GM23338 (cell line): ENCODE data around the gene HDAC3. TPM values are rescaled to one million over a fixed set of nuclear protein-coding genes. Genes with fewer than 3 reads are reported as not detected.

Experiments used
- ATAC-seq: fragments of 200-7000 bp; cut with Tn5 transposase; 3 replicates; pipeline ENCODE4 v1.9.1; 2020
- DNase-seq: peaks from one replicate; pipeline ENCODE4 v3.0.0-alpha.2; 2015; ENCODE audit warnings: low spot score
- H2AFZ ChIP-seq: fragments of 200-600 bp; sonication (generic); 2 replicates; pipeline ENCODE4 v1.8.0; 2016; ENCODE audit warnings: antibody characterized with exemption, mild to moderate bottlenecking, moderate library complexity
- H3F3A ChIP-seq: fragments of 200-600 bp; sonication (generic); replicated peaks from 2 replicates; pipeline ENCODE4 v1.8.0; 2017; ENCODE audit warnings: antibody characterized with exemption, mixed run types, low read depth
- H3K27ac ChIP-seq: fragments of 200-600 bp; sonication (generic); 2 replicates; pipeline ENCODE4 v1.6.1; 2016; ENCODE audit warnings: low read depth
- H3K27me3 ChIP-seq: fragments of 200-600 bp; sonication (generic); 2 replicates; pipeline ENCODE4 v1.8.0; 2016; ENCODE audit warnings: mild to moderate bottlenecking, mixed run types, moderate library complexity; ENCODE audit not compliant: insufficient read depth
- H3K36me3 ChIP-seq: fragments of 200-600 bp; sonication (generic); 2 replicates; pipeline ENCODE4 v1.8.0; 2016; ENCODE audit warnings: mild to moderate bottlenecking; ENCODE audit not compliant: insufficient read depth
- H3K4me1 ChIP-seq: fragments of 200-600 bp; sonication (generic); 2 replicates; pipeline ENCODE4 v1.8.0; 2016; ENCODE audit warnings: mild to moderate bottlenecking, moderate library complexity; ENCODE audit not compliant: insufficient read depth
- H3K4me2 ChIP-seq: fragments of 200-600 bp; sonication (generic); 2 replicates; pipeline ENCODE4 v1.7.1; 2017; ENCODE audit warnings: mixed run types
- H3K4me3 ChIP-seq: fragments of 200-600 bp; sonication (generic); 2 replicates; pipeline ENCODE4 v1.6.1; 2016; ENCODE audit warnings: mixed run types
- H3K79me2 ChIP-seq: fragments of 200-600 bp; sonication (generic); replicated peaks from 2 replicates; pipeline ENCODE4 v1.8.0; 2017; ENCODE audit warnings: mild to moderate bottlenecking; ENCODE audit not compliant: insufficient read depth
- H3K9me2 ChIP-seq: fragments of 200-600 bp; sonication (generic); 2 replicates; pipeline ENCODE4 v1.8.0; 2017; ENCODE audit not compliant: insufficient read depth
- H4K20me1 ChIP-seq: fragments of 200-600 bp; sonication (generic); replicated peaks from 2 replicates; pipeline ENCODE4 v1.8.0; 2017; ENCODE audit warnings: mild to moderate bottlenecking; ENCODE audit not compliant: insufficient read depth
- H3K27ac Mint-ChIP-seq: 2 replicates; pipeline ENCODE4 v1.8.0; 2020; ENCODE audit warnings: inconsistent platforms, mild to moderate bottlenecking, moderate library complexity, mixed read lengths
- H3K27me3 Mint-ChIP-seq: 3 replicates; pipeline ENCODE4 v1.8.0; 2022; ENCODE audit warnings: low read depth, mild to moderate bottlenecking, moderate library complexity, mixed read lengths, inconsistent platforms; ENCODE audit not compliant: insufficient read depth, poor library complexity
- H3K36me3 Mint-ChIP-seq: 3 replicates; pipeline ENCODE4 v1.8.0; 2021; ENCODE audit warnings: low read depth, mild to moderate bottlenecking, inconsistent platforms, moderate library complexity, mixed read lengths
- H3K4me1 Mint-ChIP-seq: 3 replicates; pipeline ENCODE4 v1.8.0; 2020; ENCODE audit warnings: mild to moderate bottlenecking, inconsistent platforms, mixed read lengths
- H3K4me3 Mint-ChIP-seq: 3 replicates; pipeline ENCODE4 v1.8.0; 2021; ENCODE audit warnings: moderate library complexity, mild to moderate bottlenecking, inconsistent platforms, mixed read lengths
- H3K9me3 Mint-ChIP-seq: 3 replicates; pipeline ENCODE4 v1.8.0; 2020; ENCODE audit warnings: moderate library complexity, mild to moderate bottlenecking, inconsistent platforms, mixed read lengths
- CTCF ChIP-seq, 2 experiments: fragments of 200-600 bp in 1 of 2; sonication (generic) in 1 of 2; conservative IDR thresholded peaks; 2 replicates each; pipeline versions ENCODE4 v1.5.1 to v1.6.1; 2016 to 2017; ENCODE audit warnings: antibody characterized with exemption in 2 of 2, low read depth in 2 of 2, mild to moderate bottlenecking in 2 of 2, moderate library complexity in 1 of 2
- EZH2 ChIP-seq: fragments of 200-600 bp; sonication (generic); IDR thresholded peaks from one replicate; pipeline ENCODE4 v1.8.0; 2017; ENCODE audit warnings: antibody characterized with exemption, mild to moderate bottlenecking, low read depth; ENCODE audit not compliant: unreplicated experiment
- EZH2phosphoT487 ChIP-seq: fragments of 200-600 bp; sonication (generic); IDR thresholded peaks from one replicate; pipeline ENCODE4 v1.8.1; 2018; ENCODE audit warnings: antibody characterized with exemption; ENCODE audit not compliant: unreplicated experiment
- JUNB ChIP-seq: IDR thresholded peaks from one replicate; pipeline ENCODE4 v1.6.1; 2016; ENCODE audit warnings: antibody characterized with exemption; ENCODE audit not compliant: unreplicated experiment
- ZNF331 ChIP-seq: fragments of 250-450 bp; sonication (Bioruptor Pico); IDR thresholded peaks from 2 replicates; pipeline ENCODE4 v1.5.0; 2020; ENCODE audit warnings: low read depth, mild to moderate bottlenecking, moderate library complexity
- ZNF462 ChIP-seq: fragments of 250-450 bp; sonication (Bioruptor Pico); IDR thresholded peaks from 2 replicates; pipeline ENCODE4 v1.5.0; 2020; ENCODE audit warnings: mild to moderate bottlenecking, moderate library complexity
- polyA plus RNA-seq: library from polyadenylated mRNA; unstranded; fragments of >200 nt; fragmentation: Nextera tagmentation; extraction: Ambion mirVana; gene quantifications from 2 replicates; pipeline ENCODE4 v1.2.1, GENCODE V29; 2016
- total RNA-seq: library from RNA; depleted of rRNA; stranded (reverse); fragments of >200 nt; shearing (Covaris generic); gene quantifications from 2 replicates; pipeline ENCODE4 v1.2.3, GENCODE V29; 2014

The HDAC3 gene
- total and polyA plus RNA-seq, 2 experiments from 2014 or later = 59.2 to 90.0 TPM

- no peak for TF ChIP-seq ZNF462
- TF ChIP-seq JUNB = no peak
- no peak for TF ChIP-seq ZNF331 (CRISPR knock-in tag)
- TF ChIP-seq CTCF (conservative IDR thresholded peaks at IDR 0.05; ENCODE audit: low read depth in 2 of 2) = no peak
- TF ChIP-seq EZH2 = no peak
- TF ChIP-seq EZH2phosphoT487 = no peak
Measured at GRCh38 chr5:141647242-141647641, 10.6 kb upstream of the HDAC3 start (continued).

GRCh38 chr5:141646026-141646425 is 9.4 kb upstream of the HDAC3 start:
- Histone ChIP-seq H2AFZ (no peak overlapping the region), H3K79me2 (no peaks in the 10 kb centered on the region), H3K27me3 (no peaks in the 10 kb centered on the region), H3K4me1 (peaks cover 9% of the 10 kb centered on the region; the same call in 1 of the 2 replicates), H3K36me3 (no peaks in the 10 kb centered on the region; the same call in 1 of the 2 replicates), H3K4me2 (no peak overlapping the region), H3K27ac (no peak overlapping the region), H3K9me2 (no peaks in the 10 kb centered on the region), H3F3A (0 out of 2 replicates have a peak, but pooled peaks cover 4% of the 10 kb centered on the region), H4K20me1 (peaks cover 5% of the 10 kb centered on the region; the same call in 1 of the 2 replicates), H3K4me3 (no peak overlapping the region)
- DNase-seq (no peak), ATAC-seq (no peak)
- peaks cover 20% of the 10 kb centered on the region for H3K4me1 Mint-ChIP-seq
- no peak overlapping the region for H3K4me3 Mint-ChIP-seq
- no peak overlapping the region for H3K27ac Mint-ChIP-seq
- peaks cover 43% of the 10 kb centered on the region for H3K36me3 Mint-ChIP-seq
- peaks cover 10% of the 10 kb centered on the region for H3K27me3 Mint-ChIP-seq
- TF ChIP-seq EZH2phosphoT487 (no peak), ZNF462 (no peak), JUNB (no peak), ZNF331 (CRISPR knock-in tag) (no peak), EZH2 (no peak)
- no peaks in the 10 kb centered on the region for H3K9me3 Mint-ChIP-seq
